HepG2 (cell line): ENCODE data around the gene FRMD1. TPM values are rescaled to one million over a fixed set of nuclear protein-coding genes. Genes with fewer than 3 reads are reported as not detected.

Experiments used
- ATAC-seq: fragments of 200-7000 bp; cut with Tn5 transposase; 3 replicates; pipeline ENCODE4 v1.9.1; 2020; ENCODE audit warnings: mild to moderate bottlenecking, moderate library complexity
- BruUV-seq: library from RNA; stranded (reverse); fragments of 400-500 nt; replicated peaks from 2 replicates; lab custom pipeline; 2021; lab: Mats Ljungman, UMichigan
- CTCF ChIA-PET: fragments of 300-600 bp; formaldehyde crosslinking; extraction: SDS; loops from one replicate; lab custom pipeline; 2021; ENCODE audit warnings: low total read pairs, inconsistent platforms, low intra/inter-chr PET ratio; lab: Yijun Ruan, JAX
- POLR2A ChIA-PET: fragments of 350-600 bp; sonication (Branson Sonifier 250); formaldehyde crosslinking; loops from one replicate; lab custom pipeline; 2020; ENCODE audit warnings: antibody characterized with exemption, inconsistent platforms; lab: Yijun Ruan, JAX
- DNase-seq: peaks from one replicate; pipeline ENCODE4 v3.0.0-alpha.2; 2015; ENCODE audit warnings: low spot score
- FAIRE-seq: peaks from 3 replicates; lab custom pipeline; 2011; peaks lifted over from hg19 to GRCh38; lab: Jason Lieb, UNC
- H2AFZ ChIP-seq: one replicate; pipeline ENCODE4 v1.6.1; 2011; ENCODE audit warnings: low read length, inconsistent platforms
- H3K27ac ChIP-seq: fragments of 300-600 bp; 3 replicates; pipeline ENCODE4 v1.8.0; 2011; ENCODE audit warnings: mixed run types, mild to moderate bottlenecking, mixed read lengths, low read length, inconsistent platforms; ENCODE audit not compliant: insufficient read depth; ENCODE audit errors: extremely low read length
- H3K27me3 ChIP-seq, 2 experiments: fragments of 200-600 bp in 1 of 2; 2 replicates in 1 of 2; 3 replicates in 1 of 2; pipeline versions ENCODE4 v1.6.0 to v1.8.0; 2011; ENCODE audit warnings: low read length in 2 of 2, mild to moderate bottlenecking in 2 of 2, moderate library complexity in 2 of 2, inconsistent platforms in 1 of 2; ENCODE audit not compliant: insufficient read depth in 2 of 2, control insufficient read depth in 1 of 2
- H3K36me3 ChIP-seq, 2 experiments: fragments of 200-600 bp in 1 of 2; replicated peaks in 1 of 2; 2 replicates in 1 of 2; 3 replicates in 1 of 2; pipeline versions ENCODE4 v1.5.1 to v1.8.0; 2011; ENCODE audit warnings: low read length in 2 of 2, inconsistent platforms in 1 of 2; ENCODE audit not compliant: insufficient read depth in 2 of 2, control insufficient read depth in 1 of 2
- H3K4me1 ChIP-seq: 2 replicates; pipeline ENCODE4 v1.5.1; 2012; ENCODE audit warnings: low read length, inconsistent platforms; ENCODE audit not compliant: insufficient read depth
- H3K4me2 ChIP-seq: 2 replicates; pipeline ENCODE4 v1.6.0; 2011; ENCODE audit warnings: low read depth, low read length, inconsistent platforms
- H3K4me3 ChIP-seq, 3 experiments: fragments of 200-600 bp in 1 of 3; sonication (generic), shearing (Covaris generic) in 1 of 3; replicated peaks in 1 of 3; 2 replicates each; pipeline ENCODE4 v1.5.1; 2011 to 2016; ENCODE audit warnings: low read length in 3 of 3, inconsistent platforms in 2 of 3, low read depth in 2 of 3, mild to moderate bottlenecking in 2 of 3, control low read depth in 1 of 3, mixed read lengths in 1 of 3; ENCODE audit not compliant: insufficient read depth in 1 of 3
- H3K79me2 ChIP-seq: one replicate; pipeline ENCODE4 v1.6.1; 2011; ENCODE audit warnings: low read length, inconsistent platforms; ENCODE audit not compliant: insufficient read depth
- H3K9ac ChIP-seq: 2 replicates; pipeline ENCODE4 v1.6.0; 2011; ENCODE audit warnings: mild to moderate bottlenecking, low read depth, low read length, inconsistent platforms; ENCODE audit not compliant: insufficient read depth
- H3K9me3 ChIP-seq: 2 replicates; pipeline ENCODE4 v1.5.1; 2012; ENCODE audit warnings: mild to moderate bottlenecking, low read length
- H4K20me1 ChIP-seq: 2 replicates; pipeline ENCODE4 v1.6.0; 2011; ENCODE audit warnings: inconsistent platforms, mild to moderate bottlenecking, low read length, moderate library complexity; ENCODE audit not compliant: insufficient read depth
- ADNP ChIP-seq: sonication (generic); formaldehyde crosslinking; IDR thresholded peaks from 2 replicates; pipeline ENCODE4 v1.4.0; 2020; ENCODE audit warnings: missing genetic modification reagents
- ARNT ChIP-seq: fragments of 450-650 bp; IDR thresholded peaks from 2 replicates; pipeline ENCODE4 v1.6.1; 2017
- ARNTL ChIP-seq: sonication (generic); formaldehyde crosslinking; IDR thresholded peaks from 2 replicates; pipeline ENCODE4 v1.4.0; 2020; ENCODE audit warnings: mild to moderate bottlenecking, missing genetic modification reagents
- ATM ChIP-seq: fragments of 450-650 bp; IDR thresholded peaks from 2 replicates; pipeline ENCODE4 v1.7.1; 2017; ENCODE audit warnings: mild to moderate bottlenecking, borderline replicate concordance
- HNF4A ChIP-seq: sonication (generic); formaldehyde crosslinking; IDR thresholded peaks from 2 replicates; pipeline ENCODE4 v1.4.0; 2020; ENCODE audit warnings: missing genetic modification reagents
- MED1 ChIP-seq: sonication (generic); formaldehyde crosslinking; IDR thresholded peaks from 2 replicates; pipeline ENCODE4 v1.4.0; 2020; ENCODE audit warnings: missing genetic modification reagents
- NFE2 ChIP-seq: sonication (generic); formaldehyde crosslinking; IDR thresholded peaks from 2 replicates; pipeline ENCODE4 v1.4.0; 2020; ENCODE audit warnings: missing genetic modification reagents
- NRL ChIP-seq: sonication (generic); formaldehyde crosslinking; IDR thresholded peaks from 2 replicates; pipeline ENCODE4 v1.5.0; 2020; ENCODE audit warnings: missing genetic modification reagents, mild to moderate bottlenecking, moderate library complexity, borderline replicate concordance
- PBX2 ChIP-seq: IDR thresholded peaks from 2 replicates; pipeline ENCODE4 v1.6.1; 2016; ENCODE audit warnings: control low read depth
- STAG1 ChIP-seq: sonication (generic); formaldehyde crosslinking; IDR thresholded peaks from 2 replicates; pipeline ENCODE4 v1.4.0; 2020; ENCODE audit warnings: missing genetic modification reagents
- ZFP36L1 ChIP-seq: sonication (generic); formaldehyde crosslinking; IDR thresholded peaks from 2 replicates; pipeline ENCODE4 v1.8.0; 2022; ENCODE audit warnings: mild to moderate bottlenecking, missing genetic modification reagents, moderate library complexity
- ZNF451 ChIP-seq: sonication (generic); formaldehyde crosslinking; IDR thresholded peaks from 2 replicates; pipeline ENCODE4 v1.5.0; 2020; ENCODE audit warnings: mild to moderate bottlenecking, missing genetic modification reagents
- ZNF562 ChIP-seq: sonication (generic); formaldehyde crosslinking; IDR thresholded peaks from 2 replicates; pipeline ENCODE4 v1.8.0; 2022; ENCODE audit warnings: missing genetic modification reagents, borderline replicate concordance
- ZNF605 ChIP-seq: sonication (generic); formaldehyde crosslinking; IDR thresholded peaks from 2 replicates; pipeline ENCODE4 v1.8.0; 2022; ENCODE audit warnings: mild to moderate bottlenecking, missing genetic modification reagents
- ZNF777 ChIP-seq: sonication (generic); formaldehyde crosslinking; IDR thresholded peaks from 2 replicates; pipeline ENCODE4 v1.4.0; 2020; ENCODE audit warnings: missing genetic modification reagents
- ZNF790 ChIP-seq: sonication (generic); formaldehyde crosslinking; IDR thresholded peaks from 2 replicates; pipeline ENCODE4 v1.8.0; 2022; ENCODE audit warnings: missing genetic modification reagents, mild to moderate bottlenecking, borderline replicate concordance
- WGBS: methylation state at CpG from one replicate; pipeline ENCODE4 v1.1.6; 2017; ENCODE audit warnings: low lambda C conversion rate; 5-methylcytosine and 5-hydroxymethylcytosine counted together
- in situ Hi-C: cut with HindIII; loops from 2 replicates; pipeline ENCODE4 v1.10.0; 2017; ENCODE audit warnings: low pct_unique_long_range_greater_than_20kb; ENCODE audit not compliant: extremely low pct_ligation_motif_present
- intact Hi-C: fragments of 100-400 bp; cut with micrococcal nuclease; formaldehyde crosslinking; loops from one replicate; pipeline ENCODE4 v1.10.0; 2022; ENCODE audit not compliant: unreplicated experiment
- polyA plus RNA-seq, 8 experiments: library from polyadenylated mRNA; depleted of rRNA in 3 of 8; stranded (reverse) in 7 of 8; unstranded in 1 of 8; fragments of >200 nt; fragmentation: Illumina TruSeq in 4 of 8; extraction: Trizol in 4 of 8; gene quantifications; 2 replicates each; pipeline versions ENCODE4 v1.2.1 to v1.2.3, GENCODE V29; 2011 to 2016; ENCODE audit warnings: low read depth in 4 of 8, missing spikeins in 1 of 8, mixed read lengths in 1 of 8; ENCODE audit not compliant: insufficient read depth in 1 of 8
- total RNA-seq, 5 experiments: library from RNA; depleted of rRNA; stranded (reverse); fragments of >200 nt; fragmentation: Illumina TruSeq; extraction: Trizol; gene quantifications; 2 replicates each; pipeline ENCODE4 v1.2.3, GENCODE V29; 2016; ENCODE audit warnings: low read depth in 1 of 5
- TF ChIP-seq, protein P1 (sequence below): sonication (generic); formaldehyde crosslinking; IDR thresholded peaks from 2 replicates; pipeline ENCODE4 v1.8.0; 2022; ENCODE audit warnings: mild to moderate bottlenecking, missing genetic modification reagents

Gene FRMD1
- total and polyA plus RNA-seq, 2 of the 13 experiments (the other 11 are each of a cell fraction or from before 2014, with no cell fraction given), result 0.01 TPM; not detected in 1

DNA sequence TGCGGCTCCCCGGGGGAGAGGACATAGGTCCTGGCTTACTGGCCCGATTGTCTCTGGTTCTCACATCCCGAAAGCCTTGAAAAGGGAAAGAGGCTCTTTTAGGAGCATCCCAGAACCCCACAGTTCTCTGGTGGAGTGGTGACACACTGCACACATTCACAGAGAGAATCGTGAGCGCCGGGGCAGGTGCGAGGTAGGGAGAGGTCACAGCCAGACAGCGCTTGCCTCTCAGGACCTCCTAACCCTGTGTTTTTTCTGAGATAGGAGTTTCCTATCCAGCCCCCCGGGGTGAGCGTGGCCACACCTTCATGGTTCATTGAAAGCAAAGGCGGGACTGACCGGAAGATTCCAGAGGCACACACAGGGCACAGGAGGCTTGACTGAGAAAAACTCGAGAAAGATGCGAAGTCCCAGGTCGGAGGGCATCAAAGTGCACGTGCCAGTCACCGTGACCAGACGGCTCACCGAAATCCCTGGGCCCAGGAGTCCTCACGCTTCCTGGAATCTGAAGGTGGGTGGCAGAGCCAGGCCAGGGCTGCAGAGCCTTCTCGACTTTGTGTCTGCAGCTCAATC, 46.5 kb upstream of the FRMD1 start:
- Histone ChIP-seq H3K9ac (no peak overlapping the region), H3K4me3 (no peak overlapping the region), H2AFZ (no peak overlapping the region), H3K4me2 (no peak overlapping the region), H3K9me3 (no peaks in the 10 kb centered on the region), H3K4me1 (no peaks in the 10 kb centered on the region), H3K36me3 (no peaks in the 10 kb centered on the region), H3K27ac (no peak overlapping the region), H4K20me1 (no peaks in the 10 kb centered on the region), H3K27me3 (peaks cover 5 to 53% of the 10 kb centered on the region in 2 experiments; a peak in 4 of 5 replicates), H3K79me2 (no peaks in the 10 kb centered on the region)
- no TSS peak for BruUV-seq
- no peak for FAIRE-seq
- TF ChIP-seq ZNF790 (CRISPR knock-in tag) (no peak), ZNF562 (CRISPR knock-in tag) (no peak), ATM (no peak), ARNTL (CRISPR knock-in tag) (no peak), ADNP (CRISPR knock-in tag) (no peak)
- in situ Hi-C loops, result no loop called here
- ATAC-seq, result no peak
- WGBS, result 44% methylated on average over 15 of the region's 22 CpGs
- intact Hi-C loops, result no loop called here
- no peak for DNase-seq
- CTCF ChIA-PET, result no interaction called here
- POLR2A ChIA-PET, result no interaction called here

- no peak for FAIRE-seq
- ChIA-PET POLR2A (no interaction called here), CTCF (no interaction called here)
- no peak overlapping the region for H2AFZ ChIP-seq
- 29% methylated on average over 11 of the region's 11 CpGs for WGBS
- H3K4me3 ChIP-seq, result no peak overlapping the region
- no peaks in the 10 kb centered on the region for H4K20me1 ChIP-seq
- no peaks in the 10 kb centered on the region for H3K9me3 ChIP-seq
- ATAC-seq, result no peak
- in situ Hi-C loops (no loop called here), intact Hi-C loops (no loop called here)
- H3K4me1 ChIP-seq, result no peaks in the 10 kb centered on the region
- no peaks in the 10 kb centered on the region for H3K79me2 ChIP-seq
- H3K27ac ChIP-seq, result no peak overlapping the region
- H3K27me3 ChIP-seq, result peaks cover 3 to 48% of the 10 kb centered on the region in 2 experiments; a peak in 4 of 5 replicates
- no peaks in the 10 kb centered on the region for H3K36me3 ChIP-seq
- no TSS peak for BruUV-seq
- no peak overlapping the region for H3K9ac ChIP-seq
- H3K4me2 ChIP-seq, result no peak overlapping the region
- no peak for DNase-seq
- TF ChIP-seq MED1 (CRISPR knock-in tag) (no peak), ZNF605 (CRISPR knock-in tag) (no peak), NFE2 (no peak), ZNF451 (CRISPR knock-in tag) (no peak), PBX2 (CRISPR knock-in tag) (no peak), HNF4A (CRISPR knock-in tag) (no peak), ZFP36L1 (CRISPR knock-in tag) (no peak), STAG1 (CRISPR knock-in tag) (no peak), ARNT (no peak), NRL (CRISPR knock-in tag) (no peak), ZNF777 (CRISPR knock-in tag) (no peak)
- TF ChIP-seq, protein P1, sequence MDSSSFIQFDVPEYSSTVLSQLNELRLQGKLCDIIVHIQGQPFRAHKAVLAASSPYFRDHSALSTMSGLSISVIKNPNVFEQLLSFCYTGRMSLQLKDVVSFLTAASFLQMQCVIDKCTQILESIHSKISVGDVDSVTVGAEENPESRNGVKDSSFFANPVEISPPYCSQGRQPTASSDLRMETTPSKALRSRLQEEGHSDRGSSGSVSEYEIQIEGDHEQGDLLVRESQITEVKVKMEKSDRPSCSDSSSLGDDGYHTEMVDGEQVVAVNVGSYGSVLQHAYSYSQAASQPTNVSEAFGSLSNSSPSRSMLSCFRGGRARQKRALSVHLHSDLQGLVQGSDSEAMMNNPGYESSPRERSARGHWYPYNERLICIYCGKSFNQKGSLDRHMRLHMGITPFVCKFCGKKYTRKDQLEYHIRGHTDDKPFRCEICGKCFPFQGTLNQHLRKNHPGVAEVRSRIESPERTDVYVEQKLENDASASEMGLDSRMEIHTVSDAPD (CRISPR knock-in tag), result no peak
These were observed 45.9 kb upstream of the FRMD1 start for GRCh38 chr6:168124921-168125320.
